HepG2 (cell line): ENCODE measurements around the gene CELSR2. TPM values are rescaled to one million over a fixed set of nuclear protein-coding genes. Genes with fewer than 3 reads are reported as not detected.

Source experiments
- ASH2L ChIP-seq: fragments of 300-600, 200-600 bp; sonication (generic); IDR thresholded peaks from 2 replicates; pipeline ENCODE4 v1.7.0; 2017; ENCODE audit warnings: low read depth, mild to moderate bottlenecking, moderate library complexity, mixed read lengths, low read length; ENCODE audit not compliant: insufficient read length
- DR1 ChIP-seq: sonication (generic); formaldehyde crosslinking; IDR thresholded peaks from 2 replicates; pipeline ENCODE4 v1.8.0; 2021; ENCODE audit warnings: mild to moderate bottlenecking, missing genetic modification reagents, inconsistent platforms
- FOXK2 ChIP-seq: fragments of 450-650 bp; IDR thresholded peaks from 2 replicates; pipeline ENCODE4 v1.6.1; 2016
- GATA4 ChIP-seq: sonication (generic); IDR thresholded peaks from 2 replicates; pipeline ENCODE4 v1.6.1; 2016; ENCODE audit warnings: antibody characterized with exemption, low read depth, borderline replicate concordance
- HES4 ChIP-seq: sonication (generic); formaldehyde crosslinking; IDR thresholded peaks from 2 replicates; pipeline ENCODE4 v1.9.0; 2021; ENCODE audit warnings: mild to moderate bottlenecking, missing genetic modification reagents, borderline replicate concordance
- KDM6A ChIP-seq: IDR thresholded peaks from 2 replicates; pipeline ENCODE4 v1.6.1; 2016; ENCODE audit warnings: low read depth
- NR2C2 ChIP-seq: sonication (generic); formaldehyde crosslinking; IDR thresholded peaks from 2 replicates; pipeline ENCODE4 v1.4.0; 2020; ENCODE audit warnings: missing genetic modification reagents, mild to moderate bottlenecking, moderate library complexity, borderline replicate concordance
- POLR2A ChIP-seq, 2 experiments: IDR thresholded peaks; 2 replicates each; pipeline ENCODE4 v1.6.1; 2011; ENCODE audit warnings: low read depth in 2 of 2, low read length in 2 of 2, mild to moderate bottlenecking in 1 of 2, moderate library complexity in 1 of 2; ENCODE audit not compliant: insufficient read depth in 1 of 2
- SMAD1 ChIP-seq: sonication (generic); formaldehyde crosslinking; IDR thresholded peaks from 2 replicates; pipeline ENCODE4 v1.4.0; 2020; ENCODE audit warnings: missing genetic modification reagents, low read depth, mild to moderate bottlenecking, borderline replicate concordance
- SUZ12 ChIP-seq: fragments of 150-350 bp; IDR thresholded peaks from 2 replicates; pipeline ENCODE4 v1.6.1; 2014; ENCODE audit warnings: low read depth, low read length
- TCF7 ChIP-seq: sonication (generic); IDR thresholded peaks from 2 replicates; pipeline ENCODE4 v1.6.1; 2016; ENCODE audit warnings: antibody characterized with exemption, low read depth
- ZFAT ChIP-seq: sonication (generic); formaldehyde crosslinking; conservative IDR thresholded peaks from 2 replicates; pipeline ENCODE4 v1.8.1; 2023; ENCODE audit warnings: missing genetic modification reagents, inconsistent platforms
- ZFP62 ChIP-seq: sonication (generic); formaldehyde crosslinking; IDR thresholded peaks from 2 replicates; pipeline ENCODE4 v1.4.0; 2020; ENCODE audit warnings: missing genetic modification reagents
- ZNF136 ChIP-seq: sonication (generic); formaldehyde crosslinking; IDR thresholded peaks from 2 replicates; pipeline ENCODE4 v1.8.1; 2022; ENCODE audit warnings: low read depth, mild to moderate bottlenecking, moderate library complexity, missing genetic modification reagents
- ZNF24 ChIP-seq: fragments of 450-650 bp; IDR thresholded peaks from 2 replicates; pipeline ENCODE4 v1.6.1; 2017; ENCODE audit warnings: antibody characterized with exemption, mild to moderate bottlenecking
- ZNF326 ChIP-seq: sonication (generic); formaldehyde crosslinking; IDR thresholded peaks from 2 replicates; pipeline ENCODE4 v1.4.0; 2020; ENCODE audit warnings: missing genetic modification reagents, borderline replicate concordance
- ZNF468 ChIP-seq: sonication (generic); formaldehyde crosslinking; IDR thresholded peaks from 2 replicates; pipeline ENCODE4 v1.8.0; 2022; ENCODE audit warnings: mild to moderate bottlenecking, moderate library complexity, missing genetic modification reagents
- ZZZ3 ChIP-seq: sonication (generic); formaldehyde crosslinking; IDR thresholded peaks from 2 replicates; pipeline ENCODE4 v1.4.0; 2020; ENCODE audit warnings: missing genetic modification reagents, mild to moderate bottlenecking, borderline replicate concordance
- polyA plus RNA-seq, 8 experiments: library from polyadenylated mRNA; depleted of rRNA in 3 of 8; stranded (reverse) in 7 of 8; unstranded in 1 of 8; fragments of >200 nt; fragmentation: Illumina TruSeq in 4 of 8; extraction: Trizol in 4 of 8; gene quantifications; 2 replicates each; pipeline versions ENCODE4 v1.2.1 to v1.2.3, GENCODE V29; 2011 to 2016; ENCODE audit warnings: low read depth in 4 of 8, missing spikeins in 1 of 8, mixed read lengths in 1 of 8; ENCODE audit not compliant: insufficient read depth in 1 of 8
- total RNA-seq, 5 experiments: library from RNA; depleted of rRNA; stranded (reverse); fragments of >200 nt; fragmentation: Illumina TruSeq; extraction: Trizol; gene quantifications; 2 replicates each; pipeline ENCODE4 v1.2.3, GENCODE V29; 2016; ENCODE audit warnings: low read depth in 1 of 5
- TF ChIP-seq, protein P1 (sequence below): sonication (generic); formaldehyde crosslinking; IDR thresholded peaks from 2 replicates; pipeline ENCODE4 v1.5.0; 2020; ENCODE audit warnings: mild to moderate bottlenecking, missing genetic modification reagents, borderline replicate concordance
- TF ChIP-seq, protein P2 (sequence below): IDR thresholded peaks from 2 replicates; pipeline ENCODE4 v1.6.1; 2016; ENCODE audit warnings: low read depth, borderline replicate concordance
- TF ChIP-seq, protein P3 (sequence below): sonication (generic); formaldehyde crosslinking; conservative IDR thresholded peaks from 2 replicates; pipeline ENCODE4 v1.4.0; 2020; ENCODE audit warnings: missing genetic modification reagents

The CELSR2 gene
- total and polyA plus RNA-seq, 2 of the 13 experiments (the other 11 are each of a cell fraction or from before 2014, with no cell fraction given): 4.0 to 6.6 TPM

DNA sequence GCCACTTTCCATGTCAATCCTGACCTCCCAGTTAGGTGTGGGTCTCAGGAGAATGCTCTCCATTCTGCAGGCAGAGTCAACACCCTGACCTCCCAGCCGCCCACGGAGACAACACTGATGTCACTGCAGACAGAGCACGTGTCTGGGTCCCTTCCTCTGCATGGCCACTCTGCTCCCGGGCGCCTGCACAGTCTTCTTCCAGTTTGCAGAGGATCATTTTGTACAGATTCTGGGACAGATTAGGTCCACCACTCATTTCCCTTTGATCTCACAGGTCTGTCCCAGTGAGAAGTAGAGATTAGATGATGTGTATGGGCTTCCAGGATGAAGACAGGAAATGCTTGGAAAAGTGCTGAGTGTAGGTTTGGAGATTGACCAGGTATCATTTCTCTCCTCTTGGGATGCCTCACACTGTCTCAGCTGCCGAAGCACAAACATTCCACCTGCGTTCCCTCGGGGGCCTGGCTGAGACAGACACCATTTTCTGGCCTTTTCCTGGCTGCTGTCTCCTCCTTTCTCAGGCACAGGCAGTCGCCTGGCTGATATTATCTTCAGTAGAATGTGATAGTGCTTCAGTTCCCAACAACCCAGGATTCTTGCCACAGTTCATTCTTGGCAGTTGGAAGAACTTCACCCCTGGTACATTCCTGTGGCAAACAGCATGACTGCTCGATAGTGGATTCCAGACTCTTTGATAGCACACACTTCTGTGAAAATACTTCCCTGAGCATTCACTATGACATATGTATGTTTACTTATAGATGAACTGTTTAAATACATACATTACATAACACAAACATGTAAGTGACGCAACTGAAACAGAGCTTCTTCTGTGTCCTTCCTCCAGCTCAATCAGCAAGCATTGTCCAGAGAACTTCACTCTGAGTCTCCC is 49.6 kb downstream of the CELSR2 start (continued):
- no peak for TF ChIP-seq SMAD1 (CRISPR knock-in tag)
- TF ChIP-seq ASH2L: peak; percentile 71
- no peak for TF ChIP-seq ZFAT (CRISPR knock-in tag)
- peak; percentile 66 for TF ChIP-seq FOXK2
- peak in 1 of 2 experiments; percentile 48; a peak in 1 of 4 replicates for TF ChIP-seq POLR2A (IDR thresholded peaks at IDR 0.05; ENCODE audit: insufficient read depth in 1 of 2, low read depth in 2 of 2, low read length in 2 of 2)
- TF ChIP-seq TCF7: peak; percentile 60
- 0 out of 2 replicates have a peak, but pooled peaks have one; percentile 42 for TF ChIP-seq DR1
- TF ChIP-seq, protein P1, sequence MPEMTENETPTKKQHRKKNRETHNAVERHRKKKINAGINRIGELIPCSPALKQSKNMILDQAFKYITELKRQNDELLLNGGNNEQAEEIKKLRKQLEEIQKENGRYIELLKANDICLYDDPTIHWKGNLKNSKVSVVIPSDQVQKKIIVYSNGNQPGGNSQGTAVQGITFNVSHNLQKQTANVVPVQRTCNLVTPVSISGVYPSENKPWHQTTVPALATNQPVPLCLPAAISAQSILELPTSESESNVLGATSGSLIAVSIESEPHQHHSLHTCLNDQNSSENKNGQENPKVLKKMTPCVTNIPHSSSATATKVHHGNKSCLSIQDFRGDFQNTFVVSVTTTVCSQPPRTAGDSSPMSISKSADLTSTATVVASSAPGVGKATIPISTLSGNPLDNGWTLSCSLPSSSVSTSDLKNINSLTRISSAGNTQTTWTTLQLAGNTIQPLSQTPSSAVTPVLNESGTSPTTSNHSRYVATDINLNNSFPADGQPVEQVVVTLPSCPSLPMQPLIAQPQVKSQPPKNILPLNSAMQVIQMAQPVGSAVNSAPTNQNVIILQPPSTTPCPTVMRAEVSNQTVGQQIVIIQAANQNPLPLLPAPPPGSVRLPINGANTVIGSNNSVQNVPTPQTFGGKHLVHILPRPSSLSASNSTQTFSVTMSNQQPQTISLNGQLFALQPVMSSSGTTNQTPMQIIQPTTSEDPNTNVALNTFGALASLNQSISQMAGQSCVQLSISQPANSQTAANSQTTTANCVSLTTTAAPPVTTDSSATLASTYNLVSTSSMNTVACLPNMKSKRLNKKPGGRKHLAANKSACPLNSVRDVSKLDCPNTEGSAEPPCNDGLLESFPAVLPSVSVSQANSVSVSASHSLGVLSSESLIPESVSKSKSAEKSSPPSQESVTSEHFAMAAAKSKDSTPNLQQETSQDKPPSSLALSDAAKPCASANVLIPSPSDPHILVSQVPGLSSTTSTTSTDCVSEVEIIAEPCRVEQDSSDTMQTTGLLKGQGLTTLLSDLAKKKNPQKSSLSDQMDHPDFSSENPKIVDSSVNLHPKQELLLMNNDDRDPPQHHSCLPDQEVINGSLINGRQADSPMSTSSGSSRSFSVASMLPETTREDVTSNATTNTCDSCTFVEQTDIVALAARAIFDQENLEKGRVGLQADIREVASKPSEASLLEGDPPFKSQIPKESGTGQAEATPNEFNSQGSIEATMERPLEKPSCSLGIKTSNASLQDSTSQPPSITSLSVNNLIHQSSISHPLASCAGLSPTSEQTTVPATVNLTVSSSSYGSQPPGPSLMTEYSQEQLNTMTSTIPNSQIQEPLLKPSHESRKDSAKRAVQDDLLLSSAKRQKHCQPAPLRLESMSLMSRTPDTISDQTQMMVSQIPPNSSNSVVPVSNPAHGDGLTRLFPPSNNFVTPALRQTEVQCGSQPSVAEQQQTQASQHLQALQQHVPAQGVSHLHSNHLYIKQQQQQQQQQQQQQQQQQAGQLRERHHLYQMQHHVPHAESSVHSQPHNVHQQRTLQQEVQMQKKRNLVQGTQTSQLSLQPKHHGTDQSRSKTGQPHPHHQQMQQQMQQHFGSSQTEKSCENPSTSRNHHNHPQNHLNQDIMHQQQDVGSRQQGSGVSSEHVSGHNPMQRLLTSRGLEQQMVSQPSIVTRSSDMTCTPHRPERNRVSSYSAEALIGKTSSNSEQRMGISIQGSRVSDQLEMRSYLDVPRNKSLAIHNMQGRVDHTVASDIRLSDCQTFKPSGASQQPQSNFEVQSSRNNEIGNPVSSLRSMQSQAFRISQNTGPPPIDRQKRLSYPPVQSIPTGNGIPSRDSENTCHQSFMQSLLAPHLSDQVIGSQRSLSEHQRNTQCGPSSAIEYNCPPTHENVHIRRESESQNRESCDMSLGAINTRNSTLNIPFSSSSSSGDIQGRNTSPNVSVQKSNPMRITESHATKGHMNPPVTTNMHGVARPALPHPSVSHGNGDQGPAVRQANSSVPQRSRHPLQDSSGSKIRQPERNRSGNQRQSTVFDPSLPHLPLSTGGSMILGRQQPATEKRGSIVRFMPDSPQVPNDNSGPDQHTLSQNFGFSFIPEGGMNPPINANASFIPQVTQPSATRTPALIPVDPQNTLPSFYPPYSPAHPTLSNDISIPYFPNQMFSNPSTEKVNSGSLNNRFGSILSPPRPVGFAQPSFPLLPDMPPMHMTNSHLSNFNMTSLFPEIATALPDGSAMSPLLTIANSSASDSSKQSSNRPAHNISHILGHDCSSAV (CRISPR knock-in tag): no peak
- no peak for TF ChIP-seq ZNF136 (CRISPR knock-in tag)
- TF ChIP-seq ZFP62: no peak
- TF ChIP-seq, protein P2, sequence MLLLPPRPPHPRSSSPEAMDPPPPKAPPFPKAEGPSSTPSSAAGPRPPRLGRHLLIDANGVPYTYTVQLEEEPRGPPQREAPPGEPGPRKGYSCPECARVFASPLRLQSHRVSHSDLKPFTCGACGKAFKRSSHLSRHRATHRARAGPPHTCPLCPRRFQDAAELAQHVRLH (CRISPR knock-in tag): 0 out of 2 replicates have a peak, but pooled peaks have one; percentile 39
- peak; percentile 82; the same call in 1 of the 2 replicates for TF ChIP-seq HES4
- peak; percentile 70; the same call in 1 of the 2 replicates for TF ChIP-seq GATA4
- TF ChIP-seq, protein P3, sequence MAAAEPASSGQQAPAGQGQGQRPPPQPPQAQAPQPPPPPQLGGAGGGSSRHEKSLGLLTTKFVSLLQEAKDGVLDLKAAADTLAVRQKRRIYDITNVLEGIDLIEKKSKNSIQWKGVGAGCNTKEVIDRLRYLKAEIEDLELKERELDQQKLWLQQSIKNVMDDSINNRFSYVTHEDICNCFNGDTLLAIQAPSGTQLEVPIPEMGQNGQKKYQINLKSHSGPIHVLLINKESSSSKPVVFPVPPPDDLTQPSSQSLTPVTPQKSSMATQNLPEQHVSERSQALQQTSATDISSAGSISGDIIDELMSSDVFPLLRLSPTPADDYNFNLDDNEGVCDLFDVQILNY (CRISPR knock-in tag): no peak
- TF ChIP-seq SUZ12: no peak
- TF ChIP-seq ZZZ3: no peak
- no peak for TF ChIP-seq ZNF24
- no peak for TF ChIP-seq KDM6A (CRISPR knock-in tag)
- TF ChIP-seq NR2C2 (CRISPR knock-in tag): peak; percentile 39; the same call in 1 of the 2 replicates
- no peak for TF ChIP-seq ZNF326 (CRISPR knock-in tag)
- peak; percentile 74; the same call in 1 of the 2 replicates for TF ChIP-seq ZNF468 (CRISPR knock-in tag)
